ENCODE data around the gene DIRAS1.
"Not testable (repeated sequence)": the region's sequence is repeated elsewhere in the genome, so short reads cannot be mapped to it uniquely, and the experiment has no call there.

The DIRAS1 gene

GRCh38 chr19:2676823-2677222, 44.3 kb downstream of the DIRAS1 start:
- TF ChIP-seq CTCF (IDR thresholded peaks at IDR 0.05; ENCODE audit: low read length, missing control alignments), result no peak
- no peak overlapping the region for H3K4me3 ChIP-seq (replicated peaks; ENCODE audit: low read depth, low read length)

GRCh38 chr19:2675892-2676291, 45.3 kb downstream of the DIRAS1 start:
- TF ChIP-seq CTCF (IDR thresholded peaks at IDR 0.05; ENCODE audit: low read length, missing control alignments), result no peak
- no peak overlapping the region for H3K4me3 ChIP-seq (replicated peaks; ENCODE audit: low read depth, low read length)
- DNase-seq (ENCODE audit: low read depth), result no peak

More at GRCh38 chr19:2676823-2677222, 44.3 kb downstream of the DIRAS1 start:
- DNase-seq (ENCODE audit: low read depth), result no peak

GRCh38 chr19:2670217-2670616, 51.0 kb downstream of the DIRAS1 start:
- DNase-seq (ENCODE audit: low read depth), result no peak
- TF ChIP-seq CTCF (IDR thresholded peaks at IDR 0.05; ENCODE audit: low read length, missing control alignments), result no peak
- H3K4me3 ChIP-seq (replicated peaks; ENCODE audit: low read depth, low read length), result no peak overlapping the region

GRCh38 chr19:2668175-2668763, 52.9 kb downstream of the DIRAS1 start:
- no peak overlapping the region for H3K4me3 ChIP-seq (replicated peaks; ENCODE audit: low read depth, low read length)
- no peak for TF ChIP-seq CTCF (IDR thresholded peaks at IDR 0.05; ENCODE audit: low read length, missing control alignments)
- DNase-seq (ENCODE audit: low read depth), result no peak

GRCh38 chr19:2667349-2667748, 53.8 kb downstream of the DIRAS1 start:
- not testable (repeated sequence) for DNase-seq (ENCODE audit: low read depth); H3K4me3 ChIP-seq (replicated peaks; ENCODE audit: low read depth, low read length)

GRCh38 chr19:2666344-2666994, 54.7 kb downstream of the DIRAS1 start:
- DNase-seq (ENCODE audit: low read depth), result no peak
- no peak for TF ChIP-seq CTCF (IDR thresholded peaks at IDR 0.05; ENCODE audit: low read length, missing control alignments)
- no peak overlapping the region for H3K4me3 ChIP-seq (replicated peaks; ENCODE audit: low read depth, low read length)

GRCh38 chr19:2665103-2665502, 56.1 kb downstream of the DIRAS1 start:
- no peak overlapping the region for H3K4me3 ChIP-seq (replicated peaks; ENCODE audit: low read depth, low read length)
- DNase-seq (ENCODE audit: low read depth), result no peak
- TF ChIP-seq CTCF (IDR thresholded peaks at IDR 0.05; ENCODE audit: low read length, missing control alignments), result no peak

Data from fibroblast of pulmonary artery (primary cell).